Left lung (tissue), 10 donors: ENCODE measurements around the gene TEX13C. TPM values are rescaled to one million over a fixed set of nuclear protein-coding genes. Genes with fewer than 3 reads are reported as not detected.

Source experiments
- ATAC-seq: fragments of 200-7000 bp; cut with Tn5 transposase; one replicate; pipeline ENCODE4 v1.9.1; 2020; ENCODE audit warnings: moderate library complexity
- DNase-seq, 4 donors: peaks; one replicate each; pipeline ENCODE4 v3.0.0-alpha.2; 2013 to 2020
- H3K27ac ChIP-seq, 2 donors: fragments of 200-600 bp; sonication (generic) in 1 of 2; one replicate each; pipeline versions ENCODE4 v1.5.0 to v1.8.0; 2020 to 2021
- H3K27me3 ChIP-seq, 2 donors: fragments of 200-600 bp; sonication (generic) in 1 of 2; one replicate each; pipeline versions ENCODE4 v1.5.0 to v1.8.0; 2020 to 2021
- H3K36me3 ChIP-seq, 2 donors: fragments of 200-600 bp; sonication (generic) in 1 of 2; one replicate each; pipeline versions ENCODE4 v1.5.0 to v1.8.0; 2020 to 2021
- H3K4me1 ChIP-seq, 2 donors: fragments of 200-600 bp; one replicate each; pipeline ENCODE4 v1.8.0; 2021
- H3K4me3 ChIP-seq, 2 donors: fragments of 200-600 bp; sonication (generic) in 1 of 2; one replicate each; pipeline versions ENCODE4 v1.5.0 to v1.8.0; 2020 to 2021; ENCODE audit warnings: mild to moderate bottlenecking in 1 of 2
- H3K9me3 ChIP-seq, 2 donors: fragments of 200-600 bp; sonication (generic) in 1 of 2; one replicate each; pipeline versions ENCODE4 v1.5.0 to v1.8.0; 2020 to 2021
- CTCF ChIP-seq, 2 donors: fragments of 200-600 bp; sonication (generic) in 1 of 2; IDR thresholded peaks; one replicate each; pipeline versions ENCODE4 v1.5.0 to v1.8.0; 2021; ENCODE audit warnings: antibody characterized with exemption in 2 of 2
- intact Hi-C, 2 donors: fragments of 100-400 bp; cut with DNase I; formaldehyde crosslinking; loops; one replicate each; pipeline versions ENCODE4 v1.11.2 to v1.14.2; 2022
- polyA plus RNA-seq, 6 donors: library from polyadenylated mRNA; unstranded; fragments of 120-200 nt; gene quantifications; one replicate each; pipeline ENCODE4 v1.2.1, GENCODE V29; 2013; ENCODE audit not compliant: insufficient read length in 6 of 6
- total RNA-seq, 2 donors: library from RNA; stranded (reverse); fragmentation: NEBNext Ultra II Directional; extraction: Animal tissue kit (Norgen Biotek cat#: 25700); gene quantifications; one replicate each; pipeline ENCODE4 v1.2.1, GENCODE V29; 2021
- donor health status: DM: no; HTN: yes; CAD: no.
- donor health status: DM: no; HTN: no; CAD: no.

Gene TEX13C
- total and polyA plus RNA-seq, 8 donors, result not detected

GRCh38 chrX:125291124-125291523, 28.5 kb upstream of the TEX13C start:
- Histone ChIP-seq H3K4me1 (no peaks in the 10 kb centered on the region), H3K4me3 (no peak overlapping the region), H3K9me3 (no peaks in the 10 kb centered on the region), H3K27me3 (no peaks in the 10 kb centered on the region), H3K27ac (no peak overlapping the region), H3K36me3 (no peaks in the 10 kb centered on the region)
- TF ChIP-seq CTCF (IDR thresholded peaks at IDR 0.05), result no peak
- intact Hi-C loops, result no loop called here
- no peak for DNase-seq
- ATAC-seq, result no peak

GRCh38 chrX:125293850-125294780, 25.6 kb upstream of the TEX13C start:
- TF ChIP-seq CTCF (IDR thresholded peaks at IDR 0.05), result no peak
- ATAC-seq, result no peak
- Histone ChIP-seq H3K36me3 (no peaks in the 10 kb centered on the region), H3K4me1 (no peaks in the 10 kb centered on the region), H3K4me3 (no peak overlapping the region), H3K27me3 (no peaks in the 10 kb centered on the region), H3K27ac (peak overlapping the region in 1 of 2 donors; percentile 66), H3K9me3 (no peaks in the 10 kb centered on the region)
- no peak for DNase-seq
- intact Hi-C loops, result no loop called here

- TF ChIP-seq CTCF (IDR thresholded peaks at IDR 0.05), result no peak
- DNase-seq (no peak), ATAC-seq (no peak)
- H3K4me1 ChIP-seq, result no peaks in the 10 kb centered on the region
- intact Hi-C loops, result no loop called here
- H3K27ac ChIP-seq, result peak overlapping the region in 1 of 2 donors; percentile 66
- H3K27me3 ChIP-seq, result no peaks in the 10 kb centered on the region
- H3K4me3 ChIP-seq, result no peak overlapping the region
- no peaks in the 10 kb centered on the region for H3K36me3 ChIP-seq
- H3K9me3 ChIP-seq, result no peaks in the 10 kb centered on the region
Observed at GRCh38 chrX:125295337-125295736, 24.3 kb upstream of the TEX13C start.

- Histone ChIP-seq H3K36me3 (no peaks in the 10 kb centered on the region), H3K4me3 (no peak overlapping the region), H3K4me1 (no peaks in the 10 kb centered on the region), H3K9me3 (no peaks in the 10 kb centered on the region), H3K27ac (no peak overlapping the region), H3K27me3 (no peaks in the 10 kb centered on the region)
- no peak for TF ChIP-seq CTCF (IDR thresholded peaks at IDR 0.05)
- ATAC-seq, result no peak
- intact Hi-C loops, result no loop called here
- DNase-seq, result no peak
Observed at GRCh38 chrX:125298871-125299270, 20.8 kb upstream of the TEX13C start.

GRCh38 chrX:125306335-125306866, 13.3 kb upstream of the TEX13C start:
- intact Hi-C loops, result no loop called here
- Histone ChIP-seq H3K4me1 (no peaks in the 10 kb centered on the region), H3K9me3 (no peaks in the 10 kb centered on the region), H3K27ac (no peak overlapping the region), H3K36me3 (no peaks in the 10 kb centered on the region), H3K27me3 (no peaks in the 10 kb centered on the region), H3K4me3 (no peak overlapping the region)
- DNase-seq (no peak), ATAC-seq (no peak)
- no peak for TF ChIP-seq CTCF (IDR thresholded peaks at IDR 0.05)
